Activated CD4-positive, alpha-beta T cell treated with anti-CD3 and anti-CD28 coated beads for 36 hours (primary cell): ENCODE results near the gene FTO. TPM values are rescaled to one million over a fixed set of nuclear protein-coding genes. Genes with fewer than 3 reads are reported as not detected.
"Not testable (repeated sequence)": the region's sequence is repeated elsewhere in the genome, so short reads cannot be mapped to it uniquely, and the experiment has no call there.

ENCODE experiments used
- ATAC-seq: fragments of 200-7000 bp; cut with Tn5 transposase; one replicate; pipeline ENCODE4 v1.10.0; 2021; ENCODE audit warnings: mild to moderate bottlenecking, moderate library complexity
- CTCF ChIA-PET: fragments of 350-600 bp; sonication (Branson Sonifier 250); formaldehyde crosslinking; loops from one replicate; lab custom pipeline; 2021; ENCODE audit warnings: antibody characterized with exemption; lab: Charles Lee
- POLR2A ChIA-PET: fragments of 350-600 bp; sonication (Branson Sonifier 250); formaldehyde crosslinking; loops from one replicate; lab custom pipeline; 2021; ENCODE audit warnings: antibody characterized with exemption, inconsistent platforms; lab: Charles Lee
- DNase-seq: peaks from one replicate; pipeline ENCODE4 v3.0.0-alpha.2; 2020
- H3K27ac Mint-ChIP-seq: one replicate; pipeline ENCODE4 v1.8.0; 2021; ENCODE audit warnings: mixed read lengths
- H3K27me3 Mint-ChIP-seq: one replicate; pipeline ENCODE4 v1.8.0; 2021; ENCODE audit warnings: mixed read lengths
- H3K36me3 Mint-ChIP-seq: one replicate; pipeline ENCODE4 v1.8.0; 2021; ENCODE audit warnings: low read depth, mixed read lengths
- H3K4me1 Mint-ChIP-seq: one replicate; pipeline ENCODE4 v1.8.0; 2021; ENCODE audit warnings: mixed read lengths
- H3K4me3 Mint-ChIP-seq: one replicate; pipeline ENCODE4 v1.8.0; 2021; ENCODE audit warnings: mild to moderate bottlenecking, moderate library complexity, mixed read lengths
- H3K9me3 Mint-ChIP-seq: one replicate; pipeline ENCODE4 v1.8.0; 2021; ENCODE audit warnings: low read depth, mixed read lengths
- intact Hi-C, 2 experiments: fragments of 100-400 bp; cut with DNase I in 1 of 2; cut with micrococcal nuclease in 1 of 2; formaldehyde crosslinking; loops; one replicate each; pipeline versions ENCODE4 v1.14.2 to v1.15.1; 2022 to 2024; cut with DNase I, micrococcal nuclease
- total RNA-seq, 2 experiments: library from RNA; stranded (reverse); gene quantifications; one replicate each; pipeline ENCODE4 v1.2.3, GENCODE V29; 2021

Gene FTO
- total RNA-seq, 2 experiments from 2014 or later, result 50.9 to 57.6 TPM

DNA sequence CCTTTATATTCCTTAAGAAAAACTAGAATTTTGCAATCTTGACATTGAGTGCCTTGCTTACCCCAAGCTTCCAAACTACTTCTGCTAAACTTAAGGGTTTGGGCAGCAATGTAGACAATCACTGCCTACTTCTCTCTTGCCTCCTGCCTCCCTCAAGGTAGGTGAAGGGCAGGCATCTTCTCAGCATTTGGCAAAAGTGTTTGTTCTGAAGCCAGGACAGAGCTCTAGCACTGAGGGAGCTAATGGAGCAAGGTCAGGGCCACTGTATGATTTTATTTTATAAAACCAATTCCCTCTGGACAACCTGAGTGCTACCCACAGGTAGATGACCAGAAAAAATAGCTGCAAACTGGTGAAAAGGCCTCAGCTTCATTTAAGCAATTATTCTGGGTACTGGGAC is 470.8 kb downstream of the FTO start:
- peaks cover 26% of the 10 kb centered on the region for H3K27me3 Mint-ChIP-seq
- no peaks in the 10 kb centered on the region for H3K4me1 Mint-ChIP-seq
- POLR2A ChIA-PET, result no interaction called here
- ATAC-seq (no peak), DNase-seq (no peak)
- H3K36me3 Mint-ChIP-seq, result no peaks in the 10 kb centered on the region
- H3K27ac Mint-ChIP-seq, result no peak overlapping the region
- CTCF ChIA-PET, result no interaction called here
- H3K9me3 Mint-ChIP-seq, result no peaks in the 10 kb centered on the region
- intact Hi-C loops, result no loop called here
- no peak overlapping the region for H3K4me3 Mint-ChIP-seq

DNA sequence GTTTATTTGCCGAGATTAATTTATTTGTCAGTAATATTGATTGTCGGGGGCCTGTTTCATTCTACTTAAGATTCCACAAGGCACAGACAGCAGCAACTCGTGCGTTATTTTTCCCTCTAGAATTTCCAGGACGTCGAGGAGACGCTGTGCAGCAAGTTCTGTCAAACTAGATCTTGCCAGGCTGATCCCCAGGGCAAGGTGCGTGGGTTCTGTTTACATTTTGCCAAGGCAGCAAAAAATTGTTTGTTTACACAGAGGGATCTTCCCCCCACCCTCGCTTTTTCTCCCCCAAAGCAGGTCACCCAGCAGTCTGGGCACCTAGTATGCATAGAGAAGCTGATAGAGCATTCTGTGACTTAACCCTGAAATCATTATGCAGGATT is 471.2 kb downstream of the FTO start:
- no peaks in the 10 kb centered on the region for H3K9me3 Mint-ChIP-seq
- no peak overlapping the region for H3K4me3 Mint-ChIP-seq
- ChIA-PET CTCF (no interaction called here), POLR2A (no interaction called here)
- no peaks in the 10 kb centered on the region for H3K4me1 Mint-ChIP-seq
- H3K27me3 Mint-ChIP-seq, result peaks cover 27% of the 10 kb centered on the region
- DNase-seq (no peak), ATAC-seq (no peak)
- H3K36me3 Mint-ChIP-seq, result no peaks in the 10 kb centered on the region
- no peak overlapping the region for H3K27ac Mint-ChIP-seq
- intact Hi-C loops, result no loop called here

DNA sequence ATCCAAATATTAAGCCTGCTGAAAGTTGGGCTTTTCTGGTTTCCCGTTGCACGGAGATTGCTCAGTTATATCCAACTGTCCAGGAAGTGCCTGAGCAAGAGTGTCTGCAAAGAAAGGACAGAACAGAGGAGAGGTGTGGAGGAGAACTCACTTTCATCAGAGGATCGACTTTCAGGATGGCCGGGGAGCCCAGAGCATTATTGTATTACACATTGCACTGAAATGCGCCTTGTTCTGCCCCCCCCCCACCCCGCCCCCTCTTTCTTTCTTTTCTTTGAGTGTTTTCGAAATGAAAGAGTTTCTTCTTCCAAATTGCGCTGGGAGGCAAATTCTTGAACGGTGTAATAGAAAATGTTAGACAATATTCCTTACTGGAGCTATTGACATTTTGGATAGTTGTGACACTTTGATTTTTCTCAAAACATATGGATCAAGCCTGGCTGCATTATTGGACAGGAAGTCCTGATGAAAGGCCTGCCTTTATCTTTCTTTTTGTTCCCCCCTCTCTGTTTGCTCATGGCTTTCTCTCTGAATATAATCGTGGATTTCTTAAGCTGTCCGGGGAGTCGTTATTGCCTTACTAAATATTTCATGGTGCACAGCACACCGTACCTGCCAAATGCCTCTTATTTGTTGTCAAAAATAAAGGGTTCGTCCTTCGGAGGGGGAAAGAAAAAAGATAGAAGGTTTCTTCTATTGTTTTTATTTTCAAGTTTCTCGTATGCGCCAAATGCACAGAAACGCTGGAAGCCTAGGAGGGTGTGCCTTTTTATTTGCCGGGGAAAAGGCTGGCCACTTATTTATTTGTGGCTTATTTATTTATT is 471.8 kb downstream of the FTO start:
- ChIA-PET CTCF (no interaction called here), POLR2A (no interaction called here)
- ATAC-seq (no peak), DNase-seq (no peak)
- Mint-ChIP-seq H3K9me3 (no peaks in the 10 kb centered on the region), H3K4me3 (no peak overlapping the region), H3K27me3 (peaks cover 25% of the 10 kb centered on the region), H3K36me3 (no peaks in the 10 kb centered on the region), H3K27ac (no peak overlapping the region), H3K4me1 (no peaks in the 10 kb centered on the region)
- intact Hi-C loops, result no loop called here

DNA sequence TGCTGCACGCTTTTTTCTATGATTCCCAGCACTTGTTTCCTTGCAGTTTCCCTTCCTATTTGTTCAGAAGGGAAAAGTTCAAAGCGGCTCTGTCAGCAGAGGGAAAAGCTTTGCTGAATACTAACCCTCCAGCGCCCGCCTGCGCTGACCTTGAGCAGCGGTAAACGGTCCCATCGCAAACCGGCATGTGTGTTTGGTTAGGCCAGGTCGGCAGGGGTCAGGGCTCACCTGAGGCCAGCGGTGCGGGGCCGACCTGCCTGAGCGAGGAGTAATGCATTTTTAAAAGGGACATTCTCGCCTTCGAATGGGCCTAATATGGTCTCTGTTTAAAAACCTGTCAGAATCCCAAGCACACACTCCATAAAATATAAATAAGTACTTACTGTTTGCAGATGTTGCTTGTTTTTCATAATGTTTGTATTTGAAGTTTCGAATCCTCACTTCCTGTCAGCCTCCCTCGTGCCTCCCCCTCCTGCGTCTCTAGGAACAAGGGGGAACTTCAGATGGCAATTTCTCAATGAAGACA is 472.5 kb downstream of the FTO start:
- ChIA-PET CTCF (no interaction called here), POLR2A (no interaction called here)
- no peak for ATAC-seq
- intact Hi-C loops, result no loop called here
- H3K27me3 Mint-ChIP-seq, result peaks cover 25% of the 10 kb centered on the region
- no peaks in the 10 kb centered on the region for H3K36me3 Mint-ChIP-seq
- DNase-seq, result no peak
- no peaks in the 10 kb centered on the region for H3K4me1 Mint-ChIP-seq
- H3K27ac Mint-ChIP-seq, result no peak overlapping the region
- H3K4me3 Mint-ChIP-seq, result no peak overlapping the region
- no peaks in the 10 kb centered on the region for H3K9me3 Mint-ChIP-seq

DNA sequence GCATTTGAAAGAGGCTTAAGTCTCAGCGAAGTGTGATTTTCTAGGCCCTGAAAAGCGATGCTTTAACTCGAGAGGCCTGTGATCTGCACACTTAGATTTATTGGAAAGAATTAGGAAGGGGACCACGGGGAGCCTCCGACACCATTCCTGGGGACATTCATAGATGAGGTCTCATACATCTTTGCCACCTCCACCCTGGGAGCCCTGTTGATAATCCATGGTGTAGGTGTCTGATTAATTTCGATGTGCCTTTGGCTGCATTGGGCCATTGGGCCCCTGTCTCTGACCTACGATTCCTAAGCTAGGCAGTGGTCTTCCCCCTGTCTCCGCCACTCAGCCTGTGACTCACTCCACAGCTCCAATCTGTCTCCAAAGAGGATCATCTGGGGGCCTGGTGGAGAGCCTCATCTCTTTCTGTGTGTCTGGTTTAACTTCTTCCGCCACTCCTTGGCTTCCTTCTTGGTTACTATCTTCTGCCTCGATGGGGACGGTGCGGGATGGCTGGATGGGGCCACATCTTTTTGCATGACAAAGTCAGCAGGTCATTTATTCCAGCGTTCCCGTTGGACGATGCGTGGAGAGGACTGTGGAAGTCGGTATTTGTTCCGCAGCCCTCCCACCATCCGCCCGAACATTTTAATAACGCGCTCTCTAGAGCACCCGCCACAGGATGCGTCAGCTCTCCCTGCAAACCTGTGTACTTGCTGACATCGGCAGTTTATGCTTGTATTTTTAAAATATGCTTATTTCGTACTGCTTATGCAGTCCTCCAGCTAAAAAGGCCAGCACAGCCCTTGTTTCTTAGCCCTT is 473.3 kb downstream of the FTO start:
- POLR2A ChIA-PET, result no interaction called here
- intact Hi-C loops, result no loop called here
- H3K27me3 Mint-ChIP-seq, result peaks cover 23% of the 10 kb centered on the region

DNA sequence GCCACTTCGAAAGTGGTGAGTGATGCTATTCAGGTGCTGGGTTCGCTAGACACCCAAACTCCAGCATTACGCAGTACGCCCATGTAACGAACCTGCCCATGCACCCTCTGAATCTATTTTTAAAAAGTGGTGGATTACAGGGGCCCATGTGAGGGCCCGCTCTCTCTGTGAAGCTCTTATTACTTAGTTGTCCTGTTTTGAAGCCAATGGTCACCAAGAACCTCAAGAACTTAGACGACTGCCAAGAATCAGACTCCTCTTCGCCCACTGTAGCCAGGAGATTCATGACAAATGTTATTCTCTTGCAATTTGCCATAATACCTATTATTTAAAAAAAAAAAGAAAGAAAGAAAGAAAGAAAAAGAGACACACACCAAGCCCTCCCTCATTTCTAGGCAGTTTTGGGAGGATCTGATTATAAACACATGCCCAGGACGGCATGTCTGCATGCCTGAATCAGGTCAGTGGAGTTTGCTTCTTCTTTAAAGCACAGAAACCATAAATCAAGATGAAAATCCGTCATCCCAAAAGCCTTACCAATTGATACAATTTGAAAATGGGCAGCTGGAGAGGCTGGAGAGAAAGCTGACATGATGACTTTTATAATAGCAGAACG is 474.0 kb downstream of the FTO start:
- H3K27me3 Mint-ChIP-seq, result peaks cover 25% of the 10 kb centered on the region

More for the DNA sequence above, 473.3 kb downstream of the FTO start:
- Mint-ChIP-seq H3K4me3 (no peak overlapping the region), H3K36me3 (no peaks in the 10 kb centered on the region), H3K9me3 (no peaks in the 10 kb centered on the region), H3K27ac (no peak overlapping the region), H3K4me1 (no peaks in the 10 kb centered on the region)
- ATAC-seq (no peak), DNase-seq (no peak)
- CTCF ChIA-PET, result interaction anchor here (0.7 kb wide), 1 partner anchor 821 kb away, joined by 4 read pairs; no protein-coding TSS in a partner anchor

DNA sequence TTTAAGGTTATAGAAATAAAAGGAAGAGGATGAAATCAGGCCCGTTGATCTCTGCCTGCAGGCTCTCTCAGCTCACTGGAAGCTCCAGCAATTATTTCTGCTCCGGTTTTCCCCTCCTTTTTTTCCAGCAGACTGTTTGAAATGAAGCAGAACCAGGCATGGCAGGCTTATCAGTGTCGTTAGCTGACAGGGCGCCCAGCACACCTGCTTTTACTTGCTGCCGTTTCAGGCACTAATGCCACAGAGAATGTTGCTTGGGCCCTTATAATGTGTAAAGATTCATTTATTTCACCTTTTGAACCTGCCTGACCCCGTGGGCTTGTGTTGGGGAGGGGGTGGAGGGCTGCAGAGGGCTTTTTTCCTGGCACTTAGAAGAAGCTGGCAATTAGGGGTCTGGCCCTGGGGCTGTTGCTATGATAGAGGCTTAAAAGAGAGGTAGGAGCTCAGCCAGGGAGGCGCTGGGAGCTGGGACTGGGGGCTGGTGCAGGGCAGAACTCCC is 474.6 kb downstream of the FTO start:
- no peaks in the 10 kb centered on the region for H3K4me1 Mint-ChIP-seq
- ChIA-PET CTCF (no interaction called here), POLR2A (no interaction called here)
- H3K27ac Mint-ChIP-seq, result no peak overlapping the region
- peaks cover 22% of the 10 kb centered on the region for H3K27me3 Mint-ChIP-seq
- intact Hi-C loops, result no loop called here
- H3K9me3 Mint-ChIP-seq, result no peaks in the 10 kb centered on the region
- no peak overlapping the region for H3K4me3 Mint-ChIP-seq
- DNase-seq, result no peak
- no peak for ATAC-seq
- H3K36me3 Mint-ChIP-seq, result no peaks in the 10 kb centered on the region

More for the DNA sequence above, 474.0 kb downstream of the FTO start:
- Mint-ChIP-seq H3K36me3 (no peaks in the 10 kb centered on the region), H3K9me3 (no peaks in the 10 kb centered on the region), H3K4me3 (no peak overlapping the region), H3K4me1 (no peaks in the 10 kb centered on the region), H3K27ac (no peak overlapping the region)
- no peak for DNase-seq
- intact Hi-C loops, result no loop called here
- POLR2A ChIA-PET, result no interaction called here
- ATAC-seq, result no peak
- CTCF ChIA-PET, result no interaction called here

DNA sequence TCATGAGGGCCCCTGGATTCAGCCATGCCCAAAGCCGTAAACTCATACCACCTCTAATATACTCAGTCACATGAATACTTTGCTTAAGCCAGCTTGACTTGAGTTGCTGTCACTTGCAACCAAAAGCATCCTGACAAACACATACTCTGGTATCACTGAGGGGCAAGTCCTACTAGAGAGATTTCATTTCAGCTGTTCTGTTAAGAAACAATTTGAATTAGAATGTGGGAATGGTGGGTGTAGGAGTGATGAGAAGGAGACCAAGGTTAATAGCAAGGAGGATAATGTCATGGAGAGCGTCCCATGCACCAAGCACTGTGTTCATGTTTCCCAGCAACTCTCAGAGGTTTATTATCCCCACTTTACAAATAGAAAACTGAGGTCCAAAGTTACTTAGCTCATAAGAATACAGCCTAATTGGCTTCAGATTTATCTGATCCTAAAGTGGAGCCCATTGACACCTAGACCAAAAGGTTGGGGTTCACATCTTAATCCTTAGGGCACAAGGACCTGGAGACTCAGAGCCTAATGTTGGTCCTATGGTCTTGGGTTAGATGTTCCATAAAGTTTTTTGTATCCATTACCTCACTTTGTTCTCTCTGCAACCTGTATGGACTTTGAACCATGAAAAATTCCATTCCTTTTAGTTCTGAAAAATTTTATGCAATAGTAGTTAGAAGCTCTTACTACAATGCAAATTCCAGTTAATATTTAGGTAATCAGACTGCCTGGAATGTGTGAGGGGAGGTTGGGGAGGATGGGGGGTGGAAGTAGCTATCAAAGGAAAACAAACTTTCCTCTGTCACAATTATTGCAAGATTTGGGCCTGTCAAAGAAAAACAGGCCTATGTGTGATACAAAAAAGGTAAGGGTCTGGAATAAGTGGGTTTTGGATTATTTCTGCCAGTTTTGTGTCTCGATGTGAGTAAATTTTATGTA is 476.7 kb downstream of the FTO start:
- Mint-ChIP-seq H3K4me3 (no peak overlapping the region), H3K27ac (no peak overlapping the region), H3K9me3 (no peaks in the 10 kb centered on the region), H3K4me1 (no peaks in the 10 kb centered on the region), H3K27me3 (peaks cover 15% of the 10 kb centered on the region), H3K36me3 (no peaks in the 10 kb centered on the region)
- POLR2A ChIA-PET, result no interaction called here
- CTCF ChIA-PET, result interaction anchor here (0.6 kb wide), 1 partner anchor 65 kb away, joined by 3 read pairs; no protein-coding TSS in a partner anchor
- intact Hi-C loops, result no loop called here
- DNase-seq (no peak), ATAC-seq (no peak)

DNA sequence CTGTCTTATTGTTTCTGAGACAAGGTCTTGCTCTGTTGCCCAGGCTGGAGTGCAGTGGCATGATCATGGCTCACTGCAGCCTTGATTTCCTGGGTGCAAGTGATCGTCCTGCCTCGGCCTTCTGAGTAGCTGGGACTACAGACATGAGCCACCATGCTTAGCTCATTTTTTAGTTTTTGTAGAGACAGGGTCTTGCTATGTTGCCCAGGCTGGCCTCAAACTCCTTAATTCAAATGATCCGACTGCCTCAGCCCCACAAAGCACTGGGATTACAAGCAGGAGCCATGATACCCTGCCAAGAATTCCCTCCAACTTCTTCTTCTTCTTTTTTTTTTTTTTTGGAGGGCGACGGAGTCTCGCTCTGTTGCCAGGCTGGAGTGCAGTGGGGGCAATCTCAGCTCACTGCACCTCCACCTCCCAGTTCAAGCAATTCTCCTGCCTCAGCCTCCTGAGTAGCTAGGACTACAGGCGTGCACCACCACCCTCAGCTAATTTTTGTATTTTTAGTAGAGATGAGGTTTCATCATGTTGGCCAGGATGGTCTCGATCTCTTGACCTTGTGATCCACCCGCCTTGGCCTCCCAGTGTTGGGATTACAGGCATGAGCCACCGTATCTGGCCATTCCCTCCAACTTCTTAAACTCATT is 477.9 kb downstream of the FTO start:
- H3K4me1 Mint-ChIP-seq, CTCF ChIA-PET, H3K4me3 Mint-ChIP-seq, ATAC-seq, H3K36me3 Mint-ChIP-seq, H3K27ac Mint-ChIP-seq, intact Hi-C loops, DNase-seq, POLR2A ChIA-PET, H3K9me3 Mint-ChIP-seq: not testable (repeated sequence)
- peaks cover 12% of the 10 kb centered on the region for H3K27me3 Mint-ChIP-seq

DNA sequence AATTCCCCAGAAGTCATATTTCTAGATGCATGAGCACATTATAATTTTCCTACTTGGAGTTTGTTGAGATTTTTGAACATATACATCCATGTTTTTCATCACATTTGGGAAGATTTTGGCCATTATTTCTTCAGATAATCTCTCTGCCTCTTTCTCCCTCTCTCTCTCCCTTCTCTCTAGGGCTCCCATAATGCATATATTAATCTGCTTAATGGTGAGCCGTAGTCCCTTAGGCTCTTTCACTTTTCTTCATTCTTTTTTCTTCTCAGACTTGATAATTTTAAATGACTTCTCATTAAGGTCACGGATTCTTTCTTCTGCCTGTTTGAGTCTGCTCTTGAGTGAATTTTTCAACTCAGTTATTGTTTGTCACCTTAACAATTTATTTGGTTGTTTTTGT is 481.1 kb downstream of the FTO start:
- Mint-ChIP-seq H3K27ac (no peak overlapping the region), H3K36me3 (no peaks in the 10 kb centered on the region), H3K4me3 (no peak overlapping the region), H3K4me1 (no peaks in the 10 kb centered on the region), H3K27me3 (peaks cover 11% of the 10 kb centered on the region), H3K9me3 (peaks cover 3% of the 10 kb centered on the region)
- ChIA-PET POLR2A (no interaction called here), CTCF (no interaction called here)
- intact Hi-C loops, result no loop called here
- ATAC-seq (no peak), DNase-seq (no peak)
